ENCODE measurements around the gene MLF2.

DNA sequence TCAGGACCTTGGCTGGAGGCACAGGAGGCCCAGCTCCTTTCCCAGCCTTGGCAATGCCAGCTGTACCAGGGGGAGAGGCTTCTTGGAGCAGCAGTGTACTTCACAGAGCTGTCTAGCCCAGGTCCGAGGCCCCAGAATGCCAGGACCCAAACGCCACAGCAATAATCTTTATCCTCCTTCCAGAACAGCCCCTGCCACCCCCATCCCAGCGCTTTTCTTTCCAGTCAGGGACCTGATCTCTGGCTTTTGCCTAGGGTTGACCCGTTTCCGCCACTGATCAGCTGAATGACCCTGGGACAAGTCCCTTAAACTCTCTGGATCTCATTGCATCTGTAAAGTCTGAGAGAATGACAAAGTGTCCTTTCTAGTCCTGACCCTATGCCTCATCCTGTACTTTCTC lies 24.4 kb upstream of the MLF2 start:
- TF ChIP-seq POLR2A (IDR thresholded peaks at IDR 0.05; ENCODE audit: low read length) (no peak), SMC3 (IDR thresholded peaks at IDR 0.05) (no peak), HOXB13 (CRISPR knock-in tag; IDR thresholded peaks at IDR 0.05; ENCODE audit: low read depth) (no peak), JUNB (IDR thresholded peaks at IDR 0.05) (no peak), HDAC2 (IDR thresholded peaks at IDR 0.05) (no peak), EP300 (IDR thresholded peaks at IDR 0.05) (no peak), RCOR1 (IDR thresholded peaks at IDR 0.05; ENCODE audit: low read depth, low read length) (no peak)
- TF ChIP-seq, protein P1, sequence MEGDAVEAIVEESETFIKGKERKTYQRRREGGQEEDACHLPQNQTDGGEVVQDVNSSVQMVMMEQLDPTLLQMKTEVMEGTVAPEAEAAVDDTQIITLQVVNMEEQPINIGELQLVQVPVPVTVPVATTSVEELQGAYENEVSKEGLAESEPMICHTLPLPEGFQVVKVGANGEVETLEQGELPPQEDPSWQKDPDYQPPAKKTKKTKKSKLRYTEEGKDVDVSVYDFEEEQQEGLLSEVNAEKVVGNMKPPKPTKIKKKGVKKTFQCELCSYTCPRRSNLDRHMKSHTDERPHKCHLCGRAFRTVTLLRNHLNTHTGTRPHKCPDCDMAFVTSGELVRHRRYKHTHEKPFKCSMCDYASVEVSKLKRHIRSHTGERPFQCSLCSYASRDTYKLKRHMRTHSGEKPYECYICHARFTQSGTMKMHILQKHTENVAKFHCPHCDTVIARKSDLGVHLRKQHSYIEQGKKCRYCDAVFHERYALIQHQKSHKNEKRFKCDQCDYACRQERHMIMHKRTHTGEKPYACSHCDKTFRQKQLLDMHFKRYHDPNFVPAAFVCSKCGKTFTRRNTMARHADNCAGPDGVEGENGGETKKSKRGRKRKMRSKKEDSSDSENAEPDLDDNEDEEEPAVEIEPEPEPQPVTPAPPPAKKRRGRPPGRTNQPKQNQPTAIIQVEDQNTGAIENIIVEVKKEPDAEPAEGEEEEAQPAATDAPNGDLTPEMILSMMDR (IDR thresholded peaks at IDR 0.05) = no peak
- TF ChIP-seq, protein P2, sequence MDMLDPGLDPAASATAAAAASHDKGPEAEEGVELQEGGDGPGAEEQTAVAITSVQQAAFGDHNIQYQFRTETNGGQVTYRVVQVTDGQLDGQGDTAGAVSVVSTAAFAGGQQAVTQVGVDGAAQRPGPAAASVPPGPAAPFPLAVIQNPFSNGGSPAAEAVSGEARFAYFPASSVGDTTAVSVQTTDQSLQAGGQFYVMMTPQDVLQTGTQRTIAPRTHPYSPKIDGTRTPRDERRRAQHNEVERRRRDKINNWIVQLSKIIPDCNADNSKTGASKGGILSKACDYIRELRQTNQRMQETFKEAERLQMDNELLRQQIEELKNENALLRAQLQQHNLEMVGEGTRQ (IDR thresholded peaks at IDR 0.05) = no peak

All from A549 (cell line).